GM19452 (cell line): Measurements from ENCODE around the gene NTN4.
"Not testable (repeated sequence)": the region's sequence is repeated elsewhere in the genome, so short reads cannot be mapped to it uniquely, and the experiment has no call there.

ENCODE experiments used
- ATAC-seq: cut with Tn5 transposase; IDR thresholded peaks from one replicate; pipeline ENCODE4 v1.9.1; 2021; ENCODE audit not compliant: unreplicated experiment

Gene NTN4

DNA sequence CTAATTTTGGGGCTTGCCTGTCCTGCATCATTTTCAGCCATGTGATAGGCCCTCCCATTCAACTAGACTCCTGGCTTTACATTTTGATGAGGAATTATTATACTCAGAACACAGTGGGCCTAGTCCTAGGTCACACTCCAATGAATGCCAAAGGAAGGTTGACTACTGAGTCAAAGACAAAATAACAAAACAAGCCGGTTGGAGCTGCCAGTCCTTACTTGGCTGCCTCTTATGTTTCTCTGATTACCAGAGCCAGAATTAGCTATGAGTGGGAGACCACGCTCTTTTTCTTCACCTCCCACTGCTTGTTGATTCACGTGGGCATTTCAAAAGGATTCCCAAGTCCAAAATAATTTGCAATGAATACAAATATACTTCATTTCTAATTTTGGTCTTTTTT is 161.2 kb downstream of the NTN4 start:
- ATAC-seq, result no peak

DNA sequence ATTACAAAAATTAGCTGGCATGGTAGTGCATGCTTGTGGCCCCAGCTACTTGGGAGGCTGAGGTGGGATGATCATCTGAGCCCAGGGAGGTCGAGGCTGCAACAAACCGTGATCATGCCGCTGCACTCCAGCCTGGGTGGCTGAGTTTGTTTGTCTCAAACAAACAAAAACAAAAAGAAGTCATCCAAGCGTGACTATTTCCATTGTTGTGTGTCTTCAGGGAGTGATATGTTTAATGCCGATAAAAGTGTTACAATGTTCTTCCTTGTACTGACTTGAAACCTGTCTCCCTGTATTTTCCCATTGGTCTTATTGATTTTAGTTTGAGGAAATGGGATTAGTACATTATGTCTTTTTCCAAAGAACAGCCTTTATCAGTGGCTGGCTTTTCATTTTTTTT is 163.7 kb downstream of the NTN4 start:
- ATAC-seq, result no peak

DNA sequence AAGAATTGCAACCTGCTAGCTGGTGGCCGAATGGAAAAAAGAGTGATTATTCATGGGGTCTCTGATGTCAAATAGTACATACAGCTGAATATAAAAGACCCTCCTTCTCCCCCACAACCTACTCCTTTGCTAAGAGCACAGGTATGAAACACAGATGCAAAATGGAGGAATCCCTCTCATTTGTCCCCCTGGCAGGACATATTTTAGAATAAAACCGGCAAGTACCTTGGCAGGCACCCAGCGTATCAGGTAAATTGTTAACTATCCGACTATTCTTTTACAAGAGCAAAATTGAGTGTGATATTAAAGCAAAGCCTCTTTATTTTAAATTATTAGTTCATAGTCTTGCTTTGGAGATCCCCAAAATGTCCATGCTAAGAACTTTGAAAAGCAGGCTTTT is 165.6 kb downstream of the NTN4 start:
- no peak for ATAC-seq

- ATAC-seq, result no peak
Measured at GRCh38 chr12:95624589-95624988, 166.0 kb downstream of the NTN4 start.

DNA sequence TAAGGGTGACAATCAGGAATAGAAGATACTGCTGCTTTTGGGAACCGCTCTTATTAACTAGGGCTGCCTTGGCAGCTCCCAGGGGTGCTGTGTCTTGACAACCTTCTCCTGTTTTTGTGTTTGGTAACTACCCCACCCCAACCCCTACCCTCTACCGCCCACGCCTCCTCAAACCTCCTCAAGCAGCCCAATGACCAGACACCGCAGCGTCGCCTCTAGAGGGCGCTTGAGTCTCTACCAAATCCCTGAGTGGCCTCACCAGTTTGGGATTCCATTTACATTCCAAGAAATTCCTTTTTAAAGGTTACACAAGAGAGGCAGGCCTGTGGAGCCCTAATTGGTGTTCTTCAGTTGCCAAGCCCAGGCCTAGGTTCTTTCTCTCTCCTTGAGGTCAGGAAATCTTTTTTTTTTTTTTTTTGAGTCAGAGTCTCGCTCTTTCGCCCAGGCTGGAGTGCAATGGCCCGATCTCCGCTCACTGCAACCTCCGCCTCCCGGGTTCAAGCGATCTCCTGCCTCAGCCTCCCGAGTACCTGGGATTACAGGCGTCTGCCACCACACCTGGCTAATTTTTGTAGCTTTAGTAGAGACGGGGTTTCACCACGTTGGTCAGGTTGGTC is 166.9 kb downstream of the NTN4 start:
- no peak for ATAC-seq

- ATAC-seq, result no peak
Measured at GRCh38 chr12:95622879-95623278, 167.7 kb downstream of the NTN4 start.

DNA sequence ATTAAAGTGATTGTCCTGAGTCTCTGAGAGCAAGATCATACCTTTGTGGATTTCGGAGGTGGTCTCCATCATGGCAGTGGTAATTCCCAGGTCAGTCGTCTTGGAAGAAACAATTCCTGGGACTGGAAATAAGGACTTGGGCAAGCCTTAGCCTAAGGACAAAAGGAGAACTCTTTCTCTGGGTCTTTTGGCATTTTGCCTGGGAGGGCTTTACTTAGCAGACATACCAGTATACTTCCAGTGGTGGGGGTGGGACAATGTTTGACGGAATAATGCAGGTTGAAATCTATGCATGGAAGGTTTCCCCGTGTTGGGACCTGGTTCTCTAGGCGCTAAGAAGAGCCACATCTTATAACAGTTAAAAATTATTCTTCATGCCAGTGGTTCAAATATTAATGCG is 168.8 kb downstream of the NTN4 start:
- ATAC-seq, result no peak

DNA sequence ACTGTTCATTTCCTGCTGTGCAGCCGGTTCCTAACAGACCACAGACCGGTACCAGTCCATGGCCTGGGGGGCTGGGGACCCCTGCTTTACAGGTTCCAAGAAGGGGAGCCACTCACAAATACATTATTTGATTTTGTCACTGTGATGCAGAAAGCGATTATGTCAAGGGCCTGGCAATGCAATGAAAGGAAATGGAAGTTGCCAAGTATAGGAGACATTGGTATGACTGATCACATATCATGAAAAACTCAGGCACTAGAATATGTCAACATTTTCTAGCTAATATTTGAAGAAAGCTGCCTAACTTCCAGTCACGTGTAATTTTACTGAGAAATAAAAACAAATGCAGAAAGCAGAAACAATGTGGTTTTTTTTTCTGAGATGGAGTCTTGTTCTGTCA is 170.4 kb downstream of the NTN4 start:
- no peak for ATAC-seq

DNA sequence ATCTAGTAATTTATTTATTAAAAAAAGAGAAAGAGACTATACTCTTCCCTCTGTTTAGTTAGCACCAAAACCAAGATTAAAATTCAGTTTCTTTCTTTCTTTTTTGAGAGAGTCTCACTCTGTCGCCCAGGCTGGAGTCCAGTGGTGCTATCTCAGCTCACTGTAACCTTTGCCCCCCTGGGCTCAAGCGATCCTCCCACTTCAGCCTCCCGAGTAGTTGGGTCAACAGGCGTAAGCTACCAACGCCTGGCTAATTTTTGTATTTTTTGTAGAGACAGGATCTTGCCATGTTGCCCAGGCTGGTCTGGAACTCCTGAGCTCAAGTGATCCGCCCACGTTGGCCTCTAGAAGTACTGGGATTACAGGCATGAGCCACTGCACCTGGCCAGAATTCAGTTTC is 174.1 kb downstream of the NTN4 start:
- not testable (repeated sequence) for ATAC-seq

DNA sequence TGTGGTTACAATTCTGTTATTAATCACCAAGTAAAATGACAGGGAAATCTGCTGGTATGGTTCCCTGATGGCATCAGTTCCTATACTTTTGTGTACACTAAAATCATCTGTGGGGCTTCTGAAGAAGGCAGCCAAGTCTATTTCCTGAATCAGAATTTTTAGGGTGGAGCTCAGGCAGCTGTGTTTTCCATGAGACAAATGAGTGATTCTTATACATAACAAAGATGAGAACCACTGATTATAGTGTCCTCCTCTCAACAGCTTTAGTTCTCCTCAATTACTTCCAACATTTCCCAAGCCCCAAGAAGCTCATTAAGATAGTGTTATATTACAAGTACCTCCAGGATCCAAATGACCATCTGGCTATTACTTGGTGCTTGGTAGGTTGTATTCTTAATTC is 174.8 kb downstream of the NTN4 start:
- no peak for ATAC-seq

GRCh38 chr12:95614390-95614982 is 176.1 kb downstream of the NTN4 start:
- ATAC-seq, result no peak

GRCh38 chr12:95613021-95613420 is 177.5 kb downstream of the NTN4 start:
- no peak for ATAC-seq

DNA sequence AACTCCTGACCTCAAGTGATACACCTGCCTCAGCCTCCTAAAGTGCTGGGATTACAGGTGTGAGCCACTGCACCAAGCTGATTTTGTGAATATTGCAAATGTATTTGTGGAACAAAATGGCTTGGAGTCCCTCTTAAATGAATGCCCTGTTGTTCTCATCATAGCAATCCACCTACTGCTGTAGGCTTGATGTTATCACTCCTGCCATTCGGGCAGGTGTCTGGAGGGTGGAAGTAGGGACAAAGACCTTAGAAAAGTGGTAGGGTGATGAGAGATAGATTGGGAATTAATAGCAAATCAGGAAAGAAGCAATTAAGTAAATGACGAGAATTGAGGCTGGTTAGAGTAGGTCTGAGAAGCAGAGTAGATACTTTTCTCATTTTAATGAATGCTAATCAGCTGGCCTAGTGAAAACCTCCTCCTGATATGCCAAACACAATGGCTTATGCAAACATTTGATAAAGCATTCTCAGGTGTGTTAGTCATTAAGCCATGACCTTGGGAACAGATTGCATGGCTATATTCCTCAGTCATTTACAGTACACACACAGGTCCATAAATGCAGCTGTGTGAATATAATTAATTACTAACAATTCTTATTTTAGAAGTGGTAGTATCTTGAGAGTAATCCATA is 178.8 kb downstream of the NTN4 start:
- ATAC-seq, result no peak

DNA sequence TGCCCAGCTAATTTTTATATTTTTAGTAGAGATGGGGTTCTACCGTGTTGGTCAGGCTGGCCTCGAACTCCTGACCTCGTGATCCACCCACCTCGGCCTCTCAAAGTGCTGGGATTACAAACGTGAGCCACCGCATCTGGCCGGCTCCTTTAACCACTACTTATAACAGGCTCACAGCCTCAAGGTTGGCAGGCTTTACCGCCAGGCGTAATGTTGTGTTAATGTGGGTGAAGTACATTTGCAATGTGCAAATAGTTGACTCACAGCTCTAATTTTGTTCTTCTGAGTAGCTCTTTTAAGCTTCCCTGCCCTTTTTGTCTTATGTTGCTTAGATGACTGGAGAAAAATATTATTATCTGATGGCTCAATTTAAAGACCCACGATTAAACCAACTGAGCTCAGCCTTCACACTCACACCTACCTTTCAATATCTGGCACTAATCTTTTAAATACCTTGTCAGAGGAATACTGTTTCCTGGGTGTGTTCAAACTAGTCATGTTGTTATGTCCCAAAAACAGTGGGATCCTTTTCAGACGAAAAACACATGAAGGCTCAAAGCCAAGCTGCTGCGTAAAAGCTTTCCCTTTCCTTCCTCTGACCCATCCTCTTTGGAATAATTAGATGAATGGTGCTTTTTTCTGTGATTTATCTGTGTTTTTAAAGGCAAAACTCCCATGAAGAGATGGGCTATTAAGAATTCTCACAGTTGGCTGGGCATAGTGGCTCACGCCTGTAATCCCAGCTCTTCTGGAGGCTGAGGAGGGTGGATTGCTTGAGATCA is 182.1 kb downstream of the NTN4 start:
- no peak for ATAC-seq
